Stomach (tissue), 4 donors: ENCODE data around the gene KANTR.

Source experiments
- EP300 ChIP-seq: sonication (generic); formaldehyde crosslinking; IDR thresholded peaks from one replicate; pipeline ENCODE4 v1.6.1; 2017; ENCODE audit warnings: antibody characterized with exemption
- POLR2A ChIP-seq, 4 donors: fragments of 450-650 bp; IDR thresholded peaks; one replicate each; pipeline ENCODE4 v1.6.1; 2016; ENCODE audit warnings: antibody characterized with exemption in 4 of 4, control low read depth in 2 of 4, mild to moderate bottlenecking in 1 of 4, moderate library complexity in 1 of 4
- POLR2AphosphoS5 ChIP-seq, 3 donors: sonication (generic); formaldehyde crosslinking; IDR thresholded peaks; one replicate each; pipeline ENCODE4 v1.6.1; 2016; ENCODE audit warnings: antibody characterized with exemption in 3 of 3
- TF ChIP-seq, protein P1 (sequence below), 7 experiments: fragments of 450-650 bp in 4 of 7; fragments of 200-600 bp in 3 of 7; sonication (generic) in 3 of 7; IDR thresholded peaks; one replicate each; pipeline ENCODE4 v1.5.1; 2016 to 2019; ENCODE audit warnings: antibody characterized with exemption in 7 of 7, control low read depth in 2 of 7, mild to moderate bottlenecking in 1 of 7

DNA sequence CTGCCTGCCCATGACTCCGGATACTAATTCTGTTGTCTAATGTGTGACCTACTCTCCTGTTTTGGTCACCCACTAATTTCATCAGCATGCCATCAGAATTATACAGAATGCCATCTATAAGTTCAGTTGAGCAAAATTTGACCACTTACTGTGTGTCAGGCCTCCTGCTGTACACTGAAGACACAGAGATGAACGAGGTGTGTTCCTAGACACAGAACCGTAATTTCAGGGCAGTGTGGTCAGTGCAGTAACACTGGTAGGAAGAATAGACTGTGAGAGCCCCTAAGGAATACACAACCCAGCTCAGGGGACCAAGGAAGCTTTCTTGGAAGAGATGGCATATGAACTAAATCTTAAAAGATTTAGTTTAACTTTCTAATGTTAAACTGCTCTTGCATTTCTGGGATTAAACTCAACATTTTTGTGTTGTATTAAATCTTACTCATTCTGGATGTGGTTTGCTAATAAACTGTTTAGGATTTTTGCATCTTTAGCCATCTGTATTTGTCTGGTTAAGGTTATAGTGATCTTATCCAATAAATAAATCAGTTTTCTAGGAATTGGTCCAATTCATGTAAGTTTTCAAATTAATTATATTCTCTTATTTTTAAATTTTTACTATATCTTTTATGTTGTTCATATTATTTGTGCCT lies 34.3 kb downstream of the KANTR start:
- TF ChIP-seq POLR2A (IDR thresholded peaks at IDR 0.05): no peak
- TF ChIP-seq, protein P1, sequence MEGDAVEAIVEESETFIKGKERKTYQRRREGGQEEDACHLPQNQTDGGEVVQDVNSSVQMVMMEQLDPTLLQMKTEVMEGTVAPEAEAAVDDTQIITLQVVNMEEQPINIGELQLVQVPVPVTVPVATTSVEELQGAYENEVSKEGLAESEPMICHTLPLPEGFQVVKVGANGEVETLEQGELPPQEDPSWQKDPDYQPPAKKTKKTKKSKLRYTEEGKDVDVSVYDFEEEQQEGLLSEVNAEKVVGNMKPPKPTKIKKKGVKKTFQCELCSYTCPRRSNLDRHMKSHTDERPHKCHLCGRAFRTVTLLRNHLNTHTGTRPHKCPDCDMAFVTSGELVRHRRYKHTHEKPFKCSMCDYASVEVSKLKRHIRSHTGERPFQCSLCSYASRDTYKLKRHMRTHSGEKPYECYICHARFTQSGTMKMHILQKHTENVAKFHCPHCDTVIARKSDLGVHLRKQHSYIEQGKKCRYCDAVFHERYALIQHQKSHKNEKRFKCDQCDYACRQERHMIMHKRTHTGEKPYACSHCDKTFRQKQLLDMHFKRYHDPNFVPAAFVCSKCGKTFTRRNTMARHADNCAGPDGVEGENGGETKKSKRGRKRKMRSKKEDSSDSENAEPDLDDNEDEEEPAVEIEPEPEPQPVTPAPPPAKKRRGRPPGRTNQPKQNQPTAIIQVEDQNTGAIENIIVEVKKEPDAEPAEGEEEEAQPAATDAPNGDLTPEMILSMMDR (IDR thresholded peaks at IDR 0.05): no peak
- no peak for TF ChIP-seq POLR2AphosphoS5 (IDR thresholded peaks at IDR 0.05)
- no peak for TF ChIP-seq EP300
